ENCODE data around the gene VEGFC. TPM values are rescaled to one million over a fixed set of nuclear protein-coding genes. Genes with fewer than 3 reads are reported as not detected.

Gene VEGFC
- polyA plus RNA-seq, 1 donor from 2014 or later: 0.63 TPM

DNA sequence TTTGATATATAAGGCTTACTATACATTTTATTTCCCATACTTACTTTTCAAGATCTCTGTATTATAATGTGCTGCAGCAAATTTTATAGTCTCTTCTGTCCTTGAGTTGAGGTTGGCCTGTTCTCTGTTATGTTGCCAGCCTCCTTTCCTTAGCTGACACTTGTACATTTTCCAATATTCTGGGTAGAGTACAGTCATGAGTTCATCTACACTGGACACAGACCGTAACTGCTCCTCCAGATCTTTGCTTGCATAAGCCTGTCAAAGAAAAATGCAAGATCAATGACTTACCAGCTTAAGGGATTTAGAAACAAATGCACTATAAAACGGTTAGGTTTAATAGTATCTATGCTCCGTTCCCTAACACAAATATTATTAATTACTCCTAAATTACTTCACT, 63.2 kb downstream of the VEGFC start:
- TF ChIP-seq EP300 (conservative IDR thresholded peaks at IDR 0.05; ENCODE audit: poor library complexity, severe bottlenecking): no peak
- no peak for TF ChIP-seq EZH2 (IDR thresholded peaks at IDR 0.05; ENCODE audit: borderline replicate concordance, insufficient read depth, low read length, poor library complexity, severe bottlenecking)
- TF ChIP-seq POLR2AphosphoS5 (IDR thresholded peaks at IDR 0.05): no peak
- TF ChIP-seq CTCF (IDR thresholded peaks at IDR 0.05; ENCODE audit: poor library complexity, severe bottlenecking): no peak
- no peak for TF ChIP-seq RAD21 (conservative IDR thresholded peaks at IDR 0.05)
- Histone ChIP-seq H3K4me2 (ENCODE audit: low read length) (no peak overlapping the region), H3K27ac (ENCODE audit: low read length) (no peak overlapping the region), H3K9ac (ENCODE audit: low read length) (no peak overlapping the region), H4K20me1 (ENCODE audit: insufficient read depth) (no peaks in the 10 kb centered on the region), H3F3A (ENCODE audit: insufficient read depth, low read length, poor library complexity, severe bottlenecking) (no peaks in the 10 kb centered on the region), H3K9me2 (ENCODE audit: insufficient read depth, low read length) (no peaks in the 10 kb centered on the region), H3K4me3 (ENCODE audit: low read length) (no peak overlapping the region), H3K79me2 (replicated peaks; ENCODE audit: insufficient read depth, low read length) (no peaks in the 10 kb centered on the region), H2AFZ (ENCODE audit: low read depth, low read length) (no peak overlapping the region), H3K36me3 (ENCODE audit: insufficient read depth, low read length) (no peaks in the 10 kb centered on the region), H3K27me3 (ENCODE audit: insufficient read depth, low read depth, low read length) (no peaks in the 10 kb centered on the region), H3K9me3 (ENCODE audit: low read length) (no peaks in the 10 kb centered on the region)

DNA sequence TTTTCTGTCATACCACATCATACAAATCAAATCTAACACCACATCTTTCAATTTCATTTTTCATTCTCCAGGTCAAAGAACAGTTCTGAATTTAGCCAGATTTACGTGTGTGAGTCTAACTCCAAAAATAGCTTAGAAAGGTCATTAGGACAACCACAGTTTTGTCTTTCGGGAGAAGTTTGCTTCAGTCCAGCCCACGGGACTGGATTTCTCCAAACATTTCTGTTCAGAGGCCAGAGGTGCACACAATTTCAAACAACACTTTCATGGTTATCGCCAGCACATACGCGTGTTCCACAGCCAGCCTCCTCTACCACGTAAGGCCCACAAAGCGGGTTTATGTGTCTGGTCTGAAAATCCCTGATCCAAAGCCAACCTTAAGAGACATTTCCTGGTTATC, 65.9 kb downstream of the VEGFC start:
- no peak overlapping the region for H3K4me3 ChIP-seq (ENCODE audit: low read length)
- no peaks in the 10 kb centered on the region for H3K9me3 ChIP-seq (ENCODE audit: low read length)
- H2AFZ ChIP-seq (ENCODE audit: low read depth, low read length): no peak overlapping the region
- H3K27ac ChIP-seq (ENCODE audit: low read length): no peak overlapping the region
- H3F3A ChIP-seq (ENCODE audit: insufficient read depth, low read length, poor library complexity, severe bottlenecking): no peaks in the 10 kb centered on the region
- H4K20me1 ChIP-seq (ENCODE audit: insufficient read depth): no peaks in the 10 kb centered on the region
- no peaks in the 10 kb centered on the region for H3K36me3 ChIP-seq (ENCODE audit: insufficient read depth, low read length)
- no peaks in the 10 kb centered on the region for H3K27me3 ChIP-seq (ENCODE audit: insufficient read depth, low read depth, low read length)
- H3K9me2 ChIP-seq (ENCODE audit: insufficient read depth, low read length): no peaks in the 10 kb centered on the region
- TF ChIP-seq CTCF (IDR thresholded peaks at IDR 0.05; ENCODE audit: poor library complexity, severe bottlenecking) (no peak), TAF1 (IDR thresholded peaks at IDR 0.05; ENCODE audit: low read depth) (no peak), SMC3 (conservative IDR thresholded peaks at IDR 0.05; ENCODE audit: poor library complexity) (no peak), POLR2AphosphoS5 (IDR thresholded peaks at IDR 0.05) (no peak), RAD21 (conservative IDR thresholded peaks at IDR 0.05) (no peak), EP300 (conservative IDR thresholded peaks at IDR 0.05; ENCODE audit: poor library complexity, severe bottlenecking) (no peak), EZH2 (IDR thresholded peaks at IDR 0.05; ENCODE audit: borderline replicate concordance, insufficient read depth, low read length, poor library complexity, severe bottlenecking) (no peak), MXI1 (conservative IDR thresholded peaks at IDR 0.05; ENCODE audit: poor library complexity, severe bottlenecking) (no peak)
- TF ChIP-seq, protein P1, sequence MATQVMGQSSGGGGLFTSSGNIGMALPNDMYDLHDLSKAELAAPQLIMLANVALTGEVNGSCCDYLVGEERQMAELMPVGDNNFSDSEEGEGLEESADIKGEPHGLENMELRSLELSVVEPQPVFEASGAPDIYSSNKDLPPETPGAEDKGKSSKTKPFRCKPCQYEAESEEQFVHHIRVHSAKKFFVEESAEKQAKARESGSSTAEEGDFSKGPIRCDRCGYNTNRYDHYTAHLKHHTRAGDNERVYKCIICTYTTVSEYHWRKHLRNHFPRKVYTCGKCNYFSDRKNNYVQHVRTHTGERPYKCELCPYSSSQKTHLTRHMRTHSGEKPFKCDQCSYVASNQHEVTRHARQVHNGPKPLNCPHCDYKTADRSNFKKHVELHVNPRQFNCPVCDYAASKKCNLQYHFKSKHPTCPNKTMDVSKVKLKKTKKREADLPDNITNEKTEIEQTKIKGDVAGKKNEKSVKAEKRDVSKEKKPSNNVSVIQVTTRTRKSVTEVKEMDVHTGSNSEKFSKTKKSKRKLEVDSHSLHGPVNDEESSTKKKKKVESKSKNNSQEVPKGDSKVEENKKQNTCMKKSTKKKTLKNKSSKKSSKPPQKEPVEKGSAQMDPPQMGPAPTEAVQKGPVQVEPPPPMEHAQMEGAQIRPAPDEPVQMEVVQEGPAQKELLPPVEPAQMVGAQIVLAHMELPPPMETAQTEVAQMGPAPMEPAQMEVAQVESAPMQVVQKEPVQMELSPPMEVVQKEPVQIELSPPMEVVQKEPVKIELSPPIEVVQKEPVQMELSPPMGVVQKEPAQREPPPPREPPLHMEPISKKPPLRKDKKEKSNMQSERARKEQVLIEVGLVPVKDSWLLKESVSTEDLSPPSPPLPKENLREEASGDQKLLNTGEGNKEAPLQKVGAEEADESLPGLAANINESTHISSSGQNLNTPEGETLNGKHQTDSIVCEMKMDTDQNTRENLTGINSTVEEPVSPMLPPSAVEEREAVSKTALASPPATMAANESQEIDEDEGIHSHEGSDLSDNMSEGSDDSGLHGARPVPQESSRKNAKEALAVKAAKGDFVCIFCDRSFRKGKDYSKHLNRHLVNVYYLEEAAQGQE (IDR thresholded peaks at IDR 0.05; ENCODE audit: borderline replicate concordance): no peak
- no peaks in the 10 kb centered on the region for H3K79me2 ChIP-seq (replicated peaks; ENCODE audit: insufficient read depth, low read length)
- H3K4me2 ChIP-seq (ENCODE audit: low read length): no peak overlapping the region
- H3K9ac ChIP-seq (ENCODE audit: low read length): no peak overlapping the region

All from neural cell (in vitro differentiated cells).